Kidney epithelial cell (primary cell): ENCODE results near the gene SH3RF3. TPM values are rescaled to one million over a fixed set of nuclear protein-coding genes. Genes with fewer than 3 reads are reported as not detected.

Source experiments
- DNase-seq: peaks from one replicate; pipeline ENCODE4 v3.0.0-alpha.2; 2010; ENCODE audit warnings: low read depth
- H3K27me3 ChIP-seq: 2 replicates; pipeline ENCODE4 v1.6.0; 2011; ENCODE audit warnings: low read length; ENCODE audit not compliant: control insufficient read depth, insufficient read depth
- H3K36me3 ChIP-seq: 2 replicates; pipeline ENCODE4 v1.5.1; 2011; ENCODE audit warnings: low read length; ENCODE audit not compliant: control insufficient read depth, insufficient read depth
- H3K4me3 ChIP-seq: 2 replicates; pipeline ENCODE4 v1.5.1; 2011; ENCODE audit warnings: low read depth, mild to moderate bottlenecking, control low read depth, low read length
- CTCF ChIP-seq: IDR thresholded peaks from 2 replicates; pipeline ENCODE4 v1.5.1; 2011; ENCODE audit warnings: mild to moderate bottlenecking, moderate library complexity, low read length, control low read depth, inconsistent platforms; ENCODE audit not compliant: insufficient read depth, poor library complexity, severe bottlenecking
- total RNA-seq: library from RNA; depleted of rRNA; stranded (reverse); fragments of >200 nt; gene quantifications from 2 replicates; pipeline ENCODE4 v1.2.3, GENCODE V29; 2015

SH3RF3 gene
- total RNA-seq, 1 donor from 2014 or later, result 9.6 TPM

GRCh38 chr2:109387778-109388469 is 258.9 kb downstream of the SH3RF3 start:
- no peak overlapping the region for H3K4me3 ChIP-seq
- H3K27me3 ChIP-seq, result no peaks in the 10 kb centered on the region
- no peaks in the 10 kb centered on the region for H3K36me3 ChIP-seq
- TF ChIP-seq CTCF, result no peak
- no peak for DNase-seq

GRCh38 chr2:109391243-109391642 is 262.2 kb downstream of the SH3RF3 start:
- no peaks in the 10 kb centered on the region for H3K27me3 ChIP-seq
- H3K36me3 ChIP-seq, result no peaks in the 10 kb centered on the region
- TF ChIP-seq CTCF, result no peak
- no peak for DNase-seq
- no peak overlapping the region for H3K4me3 ChIP-seq

- H3K27me3 ChIP-seq, result no peaks in the 10 kb centered on the region
- no peak overlapping the region for H3K4me3 ChIP-seq
- no peak for DNase-seq
- no peak for TF ChIP-seq CTCF
- no peaks in the 10 kb centered on the region for H3K36me3 ChIP-seq
These were observed 263.1 kb downstream of the SH3RF3 start for GRCh38 chr2:109392140-109392539.

GRCh38 chr2:109392816-109393661 is 264.0 kb downstream of the SH3RF3 start:
- H3K27me3 ChIP-seq, result no peaks in the 10 kb centered on the region
- no peak for TF ChIP-seq CTCF
- H3K36me3 ChIP-seq, result no peaks in the 10 kb centered on the region
- no peak overlapping the region for H3K4me3 ChIP-seq
- DNase-seq, result no peak

GRCh38 chr2:109393662-109393972 is 264.6 kb downstream of the SH3RF3 start:
- Histone ChIP-seq H3K4me3 (no peak overlapping the region), H3K27me3 (no peaks in the 10 kb centered on the region), H3K36me3 (no peaks in the 10 kb centered on the region)
- DNase-seq, result no peak
- TF ChIP-seq CTCF, result no peak
